A673 (cell line): Measurements from ENCODE around the gene UBE2Q1.

Experiments used
- CTCF ChIP-seq: fragments of 300-800, 200-600 bp; sonication (generic); conservative IDR thresholded peaks from 2 replicates; pipeline ENCODE4 v1.5.1; 2017; ENCODE audit warnings: low read depth, mild to moderate bottlenecking, antibody characterized with exemption, low read length, moderate library complexity, mixed read lengths
- EZH2 ChIP-seq: fragments of 200-600 bp; sonication (generic); IDR thresholded peaks from 2 replicates; pipeline ENCODE4 v1.6.1; 2017; ENCODE audit warnings: borderline replicate concordance, low read depth, mild to moderate bottlenecking, mixed read lengths, antibody characterized with exemption, low read length; ENCODE audit not compliant: poor library complexity, severe bottlenecking

DNA sequence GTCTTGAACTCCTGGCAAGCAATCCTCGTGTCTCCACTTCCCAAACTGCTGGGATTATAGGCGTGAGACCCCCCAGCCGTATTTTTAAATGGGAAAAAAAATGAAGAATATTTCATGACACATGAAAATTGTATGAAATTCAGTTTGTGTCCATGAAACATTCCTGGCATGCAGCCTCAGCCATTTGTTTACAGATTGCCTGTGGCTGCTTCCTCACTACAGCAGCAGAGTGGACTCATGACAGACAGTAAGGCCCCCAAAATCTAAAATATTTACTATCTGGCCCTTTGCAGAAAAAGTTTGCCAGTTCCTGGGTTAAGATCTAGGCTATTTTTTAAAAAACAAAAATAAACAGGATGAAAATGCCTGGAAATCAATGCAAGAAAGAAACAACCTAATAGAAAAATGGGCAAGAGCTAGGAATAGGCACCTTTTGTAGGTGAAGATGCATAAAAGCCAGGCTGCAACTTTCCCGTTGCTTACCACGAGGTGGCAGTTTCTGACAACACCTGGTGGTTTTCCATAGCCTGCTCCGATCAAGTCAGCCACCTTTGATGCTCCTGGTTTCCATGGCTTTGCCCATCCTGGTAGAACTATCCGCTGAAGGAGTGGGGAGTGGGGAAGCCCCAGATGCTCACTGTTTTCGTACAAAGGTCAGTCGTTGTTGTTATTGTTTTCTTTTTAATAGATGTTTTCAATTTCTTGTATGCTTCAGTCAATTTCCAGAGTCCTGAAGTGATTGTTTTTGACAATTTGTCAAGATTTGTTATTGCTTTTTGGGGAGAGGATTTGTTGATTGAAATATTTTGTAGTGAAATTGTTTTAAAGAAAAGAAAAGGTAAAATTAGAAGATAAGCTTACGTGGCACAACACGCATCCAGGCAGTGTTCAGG, 24.3 kb downstream of the UBE2Q1 start:
- TF ChIP-seq CTCF: peak; percentile 60
- no peak for TF ChIP-seq EZH2
